BE2C (cell line): ENCODE data around the gene EPB41.

Source experiments
- DNase-seq: peaks from one replicate; pipeline ENCODE4 v3.0.0-alpha.2; 2020
- H3K27me3 ChIP-seq: fragments of 250-450 bp; sonication (Bioruptor Pico); 2 replicates; pipeline ENCODE4 v1.5.1; 2020; ENCODE audit warnings: mild to moderate bottlenecking
- H3K36me3 ChIP-seq: fragments of 250-450 bp; sonication (Bioruptor Pico); 2 replicates; pipeline ENCODE4 v1.5.1; 2020; ENCODE audit warnings: mild to moderate bottlenecking
- H3K4me1 ChIP-seq: fragments of 250-450 bp; sonication (Bioruptor Pico); 2 replicates; pipeline ENCODE4 v1.5.1; 2020
- H3K4me3 ChIP-seq: 2 replicates; pipeline ENCODE4 v1.5.1; 2011; ENCODE audit warnings: low read depth, low read length
- H3K9me3 ChIP-seq: fragments of 250-450 bp; sonication (Bioruptor Pico); 2 replicates; pipeline ENCODE4 v1.5.1; 2020
- TF ChIP-seq, protein P1 (sequence below): IDR thresholded peaks from 2 replicates; pipeline ENCODE4 v1.5.1; 2012; ENCODE audit warnings: mild to moderate bottlenecking, low read depth, low read length

EPB41 gene

DNA sequence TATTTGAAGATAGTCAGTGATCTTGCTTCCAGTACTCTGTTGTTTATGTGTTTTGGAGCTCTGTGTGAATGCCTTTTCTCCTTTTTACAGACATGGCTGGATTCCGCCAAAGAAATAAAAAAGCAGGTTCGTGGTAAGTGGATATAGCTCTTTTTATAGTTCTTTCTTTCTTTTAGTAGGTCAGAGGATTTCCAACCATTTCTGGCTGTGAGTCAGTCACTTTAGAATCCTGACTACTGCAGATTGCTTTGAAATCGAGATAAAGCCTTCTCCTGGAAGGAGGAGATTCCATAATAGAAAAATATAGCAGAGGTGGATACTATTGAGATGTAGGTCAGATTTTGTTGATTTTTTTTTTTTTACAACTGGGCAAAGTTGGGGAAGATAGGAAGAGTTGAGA lies 97.4 kb downstream of the EPB41 start:
- TF ChIP-seq, protein P1, sequence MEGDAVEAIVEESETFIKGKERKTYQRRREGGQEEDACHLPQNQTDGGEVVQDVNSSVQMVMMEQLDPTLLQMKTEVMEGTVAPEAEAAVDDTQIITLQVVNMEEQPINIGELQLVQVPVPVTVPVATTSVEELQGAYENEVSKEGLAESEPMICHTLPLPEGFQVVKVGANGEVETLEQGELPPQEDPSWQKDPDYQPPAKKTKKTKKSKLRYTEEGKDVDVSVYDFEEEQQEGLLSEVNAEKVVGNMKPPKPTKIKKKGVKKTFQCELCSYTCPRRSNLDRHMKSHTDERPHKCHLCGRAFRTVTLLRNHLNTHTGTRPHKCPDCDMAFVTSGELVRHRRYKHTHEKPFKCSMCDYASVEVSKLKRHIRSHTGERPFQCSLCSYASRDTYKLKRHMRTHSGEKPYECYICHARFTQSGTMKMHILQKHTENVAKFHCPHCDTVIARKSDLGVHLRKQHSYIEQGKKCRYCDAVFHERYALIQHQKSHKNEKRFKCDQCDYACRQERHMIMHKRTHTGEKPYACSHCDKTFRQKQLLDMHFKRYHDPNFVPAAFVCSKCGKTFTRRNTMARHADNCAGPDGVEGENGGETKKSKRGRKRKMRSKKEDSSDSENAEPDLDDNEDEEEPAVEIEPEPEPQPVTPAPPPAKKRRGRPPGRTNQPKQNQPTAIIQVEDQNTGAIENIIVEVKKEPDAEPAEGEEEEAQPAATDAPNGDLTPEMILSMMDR: no peak
- Histone ChIP-seq H3K27me3 (no peaks in the 10 kb centered on the region), H3K9me3 (no peaks in the 10 kb centered on the region), H3K4me1 (no peaks in the 10 kb centered on the region), H3K4me3 (no peak overlapping the region), H3K36me3 (no peaks in the 10 kb centered on the region)
- no peak for DNase-seq

DNA sequence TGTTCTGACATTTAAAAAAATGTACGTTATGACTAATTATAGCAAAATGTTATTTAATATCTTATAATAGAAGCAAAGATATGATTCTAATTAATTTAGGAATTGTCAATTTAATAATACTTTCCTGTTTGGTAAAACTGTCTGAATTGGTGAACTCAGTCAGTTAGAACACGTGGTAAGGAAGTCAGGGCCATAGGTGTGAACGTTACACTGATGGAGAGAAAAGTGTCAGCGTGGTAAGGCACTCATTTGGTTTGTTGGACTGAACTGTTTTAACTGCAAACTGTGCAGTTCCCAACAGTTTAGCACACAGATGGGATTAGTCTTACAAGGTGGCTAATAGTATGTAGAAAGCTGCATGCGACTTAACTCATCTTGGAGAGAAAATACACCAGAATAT lies 102.9 kb downstream of the EPB41 start:
- Histone ChIP-seq H3K4me3 (no peak overlapping the region), H3K27me3 (no peaks in the 10 kb centered on the region), H3K4me1 (no peaks in the 10 kb centered on the region), H3K36me3 (no peaks in the 10 kb centered on the region; the same call in 1 of the 2 replicates), H3K9me3 (no peaks in the 10 kb centered on the region)
- TF ChIP-seq, protein P1: no peak
- no peak for DNase-seq

DNA sequence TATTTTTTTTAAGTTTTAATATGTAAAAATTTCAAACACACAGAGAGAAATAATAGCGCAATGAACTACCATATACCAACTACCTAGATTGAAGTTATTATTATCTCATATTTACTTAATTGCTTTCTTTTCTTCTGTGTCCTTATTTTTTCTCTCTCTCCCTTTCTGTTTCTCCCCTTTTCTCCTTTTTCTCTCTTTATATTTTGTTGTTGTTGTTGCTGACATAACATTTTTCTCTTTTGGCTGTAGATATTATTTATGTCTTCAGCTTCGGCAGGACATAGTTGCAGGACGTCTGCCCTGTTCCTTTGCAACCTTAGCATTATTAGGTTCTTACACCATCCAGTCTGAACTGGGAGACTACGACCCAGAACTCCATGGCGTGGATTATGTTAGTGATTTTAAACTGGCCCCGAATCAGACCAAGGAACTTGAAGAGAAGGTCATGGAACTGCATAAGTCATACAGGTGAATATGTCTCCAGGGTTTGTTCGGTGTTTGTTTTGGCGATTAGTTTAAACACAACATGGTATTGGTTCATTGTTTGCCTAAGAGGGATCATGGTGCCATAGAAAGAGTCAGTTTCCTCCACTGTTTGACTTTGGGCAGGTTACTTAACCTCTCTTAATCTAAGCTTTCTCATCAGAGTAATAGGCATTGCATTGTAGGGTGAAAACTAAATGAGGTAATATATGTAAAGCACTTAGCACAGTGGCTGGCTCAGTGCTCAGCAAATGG lies 103.8 kb downstream of the EPB41 start:
- DNase-seq: no peak
- Histone ChIP-seq H3K4me3 (no peak overlapping the region), H3K9me3 (no peaks in the 10 kb centered on the region), H3K36me3 (no peaks in the 10 kb centered on the region; the same call in 1 of the 2 replicates), H3K4me1 (no peaks in the 10 kb centered on the region), H3K27me3 (no peaks in the 10 kb centered on the region)
- TF ChIP-seq, protein P1: no peak

DNA sequence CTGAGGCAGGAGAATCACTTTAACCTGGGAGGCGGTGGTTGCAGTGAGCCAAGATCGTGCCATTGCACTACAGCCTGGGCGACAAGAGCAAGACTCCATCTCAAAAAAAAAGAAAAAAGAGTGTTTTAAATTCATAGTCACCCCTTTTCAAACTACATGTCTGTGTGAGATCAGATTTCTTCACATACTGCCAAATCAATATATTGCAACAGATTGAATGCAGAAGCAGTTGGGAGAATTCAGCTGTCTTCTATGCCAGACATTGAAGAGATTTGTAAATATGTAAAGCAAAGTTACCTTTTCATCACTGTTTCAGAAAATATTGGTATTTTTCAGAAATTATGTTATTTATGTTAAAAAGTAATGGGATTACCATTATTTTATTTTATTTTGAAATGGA lies 108.3 kb downstream of the EPB41 start:
- TF ChIP-seq, protein P1: no peak
- Histone ChIP-seq H3K27me3 (no peaks in the 10 kb centered on the region), H3K9me3 (no peaks in the 10 kb centered on the region), H3K4me3 (no peak overlapping the region), H3K4me1 (no peaks in the 10 kb centered on the region), H3K36me3 (no peaks in the 10 kb centered on the region; the same call in 1 of the 2 replicates)
- no peak for DNase-seq

DNA sequence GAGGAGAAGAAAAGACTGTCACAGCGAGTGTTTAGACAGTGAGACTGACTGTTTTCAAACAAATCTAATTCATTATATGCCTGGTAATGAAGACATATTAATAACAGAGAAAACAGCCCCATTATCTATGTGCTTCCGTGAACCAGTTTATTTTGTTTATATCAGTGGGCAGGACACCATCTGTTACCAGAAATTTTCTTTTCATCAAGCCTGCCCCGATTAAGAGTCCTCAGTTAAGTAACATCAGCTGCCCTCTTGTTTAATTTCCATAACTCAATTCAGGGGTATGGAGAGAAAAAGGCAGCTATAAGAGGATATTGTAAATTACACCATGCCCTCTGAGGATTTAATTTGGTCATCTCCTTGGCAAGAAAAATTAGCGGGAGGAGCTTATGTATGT lies 115.3 kb downstream of the EPB41 start:
- H3K4me1 ChIP-seq: peaks cover 9% of the 10 kb centered on the region
- H3K36me3 ChIP-seq: no peaks in the 10 kb centered on the region
- no peak for DNase-seq
- no peaks in the 10 kb centered on the region for H3K27me3 ChIP-seq
- no peaks in the 10 kb centered on the region for H3K9me3 ChIP-seq
- no peak overlapping the region for H3K4me3 ChIP-seq
- TF ChIP-seq, protein P1: no peak

DNA sequence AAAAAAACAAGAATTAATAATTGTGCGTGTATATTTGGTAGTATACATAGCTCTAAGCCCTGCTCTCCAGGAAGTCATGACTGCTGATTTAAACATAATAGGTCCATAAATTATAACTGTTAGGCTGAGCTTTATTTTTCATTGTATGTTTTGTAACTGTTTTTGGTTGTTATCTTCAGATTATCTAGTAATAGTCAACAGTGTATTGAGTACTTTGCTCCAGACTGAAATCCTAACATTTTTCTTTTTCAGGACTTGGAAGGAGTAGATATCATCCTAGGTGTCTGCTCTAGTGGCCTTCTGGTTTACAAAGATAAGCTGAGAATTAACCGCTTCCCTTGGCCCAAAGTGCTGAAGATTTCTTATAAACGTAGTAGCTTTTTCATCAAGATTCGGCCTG lies 118.5 kb downstream of the EPB41 start:
- no peaks in the 10 kb centered on the region for H3K27me3 ChIP-seq
- H3K36me3 ChIP-seq: no peaks in the 10 kb centered on the region; the same call in 1 of the 2 replicates

More for the DNA sequence above, 118.5 kb downstream of the EPB41 start:
- Histone ChIP-seq H3K4me1 (peaks cover 9% of the 10 kb centered on the region), H3K9me3 (no peaks in the 10 kb centered on the region), H3K4me3 (no peak overlapping the region)
- TF ChIP-seq, protein P1: no peak
- no peak for DNase-seq
